Lower lobe of right lung (tissue), 2 donors: ENCODE data around the gene FOXN4. TPM values are rescaled to one million over a fixed set of nuclear protein-coding genes. Genes with fewer than 3 reads are reported as not detected.

Experiments
- ATAC-seq, 2 donors: fragments of 200-7000 bp; cut with Tn5 transposase; one replicate each; pipeline ENCODE4 v1.9.1; 2020 to 2022; ENCODE audit warnings: mild to moderate bottlenecking in 2 of 2, moderate library complexity in 2 of 2
- DNase-seq: peaks from one replicate; pipeline ENCODE4 v3.0.0-alpha.2; 2020
- H3K27ac ChIP-seq: fragments of 200-600 bp; one replicate; pipeline ENCODE4 v1.8.0; 2022
- H3K27me3 ChIP-seq: fragments of 200-600 bp; one replicate; pipeline ENCODE4 v1.8.0; 2022; ENCODE audit warnings: low read depth
- H3K36me3 ChIP-seq: fragments of 200-600 bp; one replicate; pipeline ENCODE4 v1.8.0; 2022; ENCODE audit warnings: mild to moderate bottlenecking
- H3K4me1 ChIP-seq: fragments of 200-600 bp; one replicate; pipeline ENCODE4 v1.8.0; 2022
- H3K4me3 ChIP-seq: fragments of 200-600 bp; one replicate; pipeline ENCODE4 v1.8.0; 2022; ENCODE audit warnings: mild to moderate bottlenecking
- H3K9me3 ChIP-seq: fragments of 200-600 bp; one replicate; pipeline ENCODE4 v1.8.0; 2022
- CTCF ChIP-seq: fragments of 200-600 bp; IDR thresholded peaks from one replicate; pipeline ENCODE4 v1.8.0; 2022; ENCODE audit warnings: antibody characterized with exemption, mild to moderate bottlenecking
- intact Hi-C: fragments of 100-400 bp; cut with DNase I; formaldehyde crosslinking; loops from one replicate; pipeline ENCODE4 v1.11.0; 2022
- total RNA-seq: library from RNA; stranded (reverse); fragmentation: NEBNext Ultra II Directional; extraction: Animal tissue kit (Norgen Biotek cat#: 25700); gene quantifications from one replicate; pipeline ENCODE4 v1.2.1, GENCODE V29; 2021
- donor health status: DM: no; HTN: yes; CAD: no; lungs with severe emphysema.

Gene FOXN4
- total RNA-seq, 1 donor from 2014 or later: not detected

GRCh38 chr12:109241936-109242335 is 67.1 kb downstream of the FOXN4 start:
- no peaks in the 10 kb centered on the region for H3K27me3 ChIP-seq
- no peak overlapping the region for H3K27ac ChIP-seq
- ATAC-seq (no peak), DNase-seq (no peak)
- no peaks in the 10 kb centered on the region for H3K4me1 ChIP-seq
- intact Hi-C loops: no loop called here
- no peaks in the 10 kb centered on the region for H3K9me3 ChIP-seq
- H3K4me3 ChIP-seq: no peak overlapping the region
- peaks cover 94% of the 10 kb centered on the region for H3K36me3 ChIP-seq
- no peak for TF ChIP-seq CTCF

- Histone ChIP-seq H3K4me3 (no peak overlapping the region), H3K27ac (no peak overlapping the region), H3K4me1 (no peaks in the 10 kb centered on the region), H3K9me3 (no peaks in the 10 kb centered on the region), H3K27me3 (no peaks in the 10 kb centered on the region), H3K36me3 (peaks cover 94% of the 10 kb centered on the region)
- ATAC-seq (no peak), DNase-seq (no peak)
- no peak for TF ChIP-seq CTCF
- intact Hi-C loops: no loop called here
Measured at GRCh38 chr12:109240365-109240764, 68.7 kb downstream of the FOXN4 start.

- no peak for TF ChIP-seq CTCF
- H3K36me3 ChIP-seq: peaks cover 94% of the 10 kb centered on the region
- H3K4me3 ChIP-seq: no peak overlapping the region
- H3K4me1 ChIP-seq: no peaks in the 10 kb centered on the region
- H3K27me3 ChIP-seq: no peaks in the 10 kb centered on the region
- DNase-seq: no peak
- no peak for ATAC-seq
- H3K27ac ChIP-seq: no peak overlapping the region
- intact Hi-C loops: no loop called here
- no peaks in the 10 kb centered on the region for H3K9me3 ChIP-seq
Measured at GRCh38 chr12:109239691-109240090, 69.4 kb downstream of the FOXN4 start.

- ATAC-seq (no peak), DNase-seq (no peak)
- Histone ChIP-seq H3K4me1 (no peaks in the 10 kb centered on the region), H3K9me3 (no peaks in the 10 kb centered on the region), H3K36me3 (peaks cover 94% of the 10 kb centered on the region), H3K27ac (no peak overlapping the region), H3K4me3 (no peak overlapping the region), H3K27me3 (no peaks in the 10 kb centered on the region)
- no peak for TF ChIP-seq CTCF
- intact Hi-C loops: no loop called here
Measured at GRCh38 chr12:109239179-109239578, 69.9 kb downstream of the FOXN4 start.

GRCh38 chr12:109236257-109236656 is 72.8 kb downstream of the FOXN4 start:
- Histone ChIP-seq H3K36me3 (peaks cover 94% of the 10 kb centered on the region), H3K27ac (no peak overlapping the region), H3K27me3 (no peaks in the 10 kb centered on the region), H3K4me3 (no peak overlapping the region), H3K9me3 (no peaks in the 10 kb centered on the region), H3K4me1 (no peaks in the 10 kb centered on the region)
- intact Hi-C loops: no loop called here
- DNase-seq (no peak), ATAC-seq (no peak)
- TF ChIP-seq CTCF: no peak

GRCh38 chr12:109234012-109234411 is 75.1 kb downstream of the FOXN4 start:
- H3K4me1 ChIP-seq: no peaks in the 10 kb centered on the region
- H3K36me3 ChIP-seq: peaks cover 94% of the 10 kb centered on the region
- TF ChIP-seq CTCF: no peak
- H3K27me3 ChIP-seq: no peaks in the 10 kb centered on the region
- intact Hi-C loops: no loop called here
- no peaks in the 10 kb centered on the region for H3K9me3 ChIP-seq
- H3K4me3 ChIP-seq: no peak overlapping the region
- ATAC-seq: no peak
- no peak overlapping the region for H3K27ac ChIP-seq
- no peak for DNase-seq
